Vagina (tissue), 2 donors: ENCODE measurements around the gene SLC34A1.
"Not testable (repeated sequence)": the region's sequence is repeated elsewhere in the genome, so short reads cannot be mapped to it uniquely, and the experiment has no call there.

Experiments
- POLR2AphosphoS5 ChIP-seq, 2 donors: sonication (generic); formaldehyde crosslinking; IDR thresholded peaks; one replicate each; pipeline ENCODE4 v1.9.0; 2017; ENCODE audit warnings: antibody characterized with exemption in 2 of 2, mild to moderate bottlenecking in 2 of 2, low read depth in 1 of 2; ENCODE audit not compliant: insufficient read depth in 1 of 2
- TF ChIP-seq, protein P1 (sequence below), 3 experiments: fragments of 450-650 bp in 2 of 3; fragments of 200-600 bp in 1 of 3; sonication (generic) in 1 of 3; IDR thresholded peaks; one replicate each; pipeline ENCODE4 v1.5.1; 2017 to 2019; ENCODE audit warnings: antibody characterized with exemption in 3 of 3, mild to moderate bottlenecking in 2 of 3, moderate library complexity in 2 of 3

DNA sequence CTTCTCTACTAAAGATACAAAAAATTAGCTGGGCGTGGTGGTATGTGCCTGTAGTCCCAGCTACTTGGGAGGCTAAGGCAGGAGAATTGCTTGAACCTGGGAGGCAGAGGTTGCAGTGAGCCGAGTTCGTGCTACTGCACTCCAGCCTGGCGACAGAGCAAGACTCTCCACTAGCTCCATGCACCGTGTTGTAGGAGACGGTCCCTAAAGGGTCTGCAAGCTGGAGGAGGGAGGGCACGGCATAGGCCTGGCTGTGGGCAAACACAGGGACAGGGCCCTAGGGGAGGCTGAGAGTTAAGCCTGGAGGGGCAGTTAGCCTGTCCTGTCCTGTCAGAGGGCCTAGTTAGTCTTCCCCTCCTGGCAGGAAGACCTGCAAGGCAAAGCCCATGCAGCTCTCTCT is 23.5 kb upstream of the SLC34A1 start:
- TF ChIP-seq POLR2AphosphoS5 (IDR thresholded peaks at IDR 0.05; ENCODE audit: insufficient read depth in 1 of 2, low read depth in 1 of 2), result not testable (repeated sequence)
- TF ChIP-seq, protein P1, sequence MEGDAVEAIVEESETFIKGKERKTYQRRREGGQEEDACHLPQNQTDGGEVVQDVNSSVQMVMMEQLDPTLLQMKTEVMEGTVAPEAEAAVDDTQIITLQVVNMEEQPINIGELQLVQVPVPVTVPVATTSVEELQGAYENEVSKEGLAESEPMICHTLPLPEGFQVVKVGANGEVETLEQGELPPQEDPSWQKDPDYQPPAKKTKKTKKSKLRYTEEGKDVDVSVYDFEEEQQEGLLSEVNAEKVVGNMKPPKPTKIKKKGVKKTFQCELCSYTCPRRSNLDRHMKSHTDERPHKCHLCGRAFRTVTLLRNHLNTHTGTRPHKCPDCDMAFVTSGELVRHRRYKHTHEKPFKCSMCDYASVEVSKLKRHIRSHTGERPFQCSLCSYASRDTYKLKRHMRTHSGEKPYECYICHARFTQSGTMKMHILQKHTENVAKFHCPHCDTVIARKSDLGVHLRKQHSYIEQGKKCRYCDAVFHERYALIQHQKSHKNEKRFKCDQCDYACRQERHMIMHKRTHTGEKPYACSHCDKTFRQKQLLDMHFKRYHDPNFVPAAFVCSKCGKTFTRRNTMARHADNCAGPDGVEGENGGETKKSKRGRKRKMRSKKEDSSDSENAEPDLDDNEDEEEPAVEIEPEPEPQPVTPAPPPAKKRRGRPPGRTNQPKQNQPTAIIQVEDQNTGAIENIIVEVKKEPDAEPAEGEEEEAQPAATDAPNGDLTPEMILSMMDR (IDR thresholded peaks at IDR 0.05), result not testable (repeated sequence)
